CMK (cell line): ENCODE data around the gene KLHL28.
"Not testable (repeated sequence)": the region's sequence is repeated elsewhere in the genome, so short reads cannot be mapped to it uniquely, and the experiment has no call there.

Experiments used
- DNase-seq: peaks from one replicate; pipeline ENCODE4 v3.0.0-alpha.2; 2010; ENCODE audit warnings: low read depth

KLHL28 gene

GRCh38 chr14:44896275-44897040 is 65.3 kb downstream of the KLHL28 start:
- no peak for DNase-seq

GRCh38 chr14:44895716-44896115 is 66.0 kb downstream of the KLHL28 start:
- DNase-seq: no peak

GRCh38 chr14:44893535-44893934 is 68.2 kb downstream of the KLHL28 start:
- no peak for DNase-seq

GRCh38 chr14:44891726-44892372 is 69.9 kb downstream of the KLHL28 start:
- DNase-seq: not testable (repeated sequence)

GRCh38 chr14:44889595-44890471 is 71.9 kb downstream of the KLHL28 start:
- no peak for DNase-seq

GRCh38 chr14:44887596-44887955 is 74.2 kb downstream of the KLHL28 start:
- DNase-seq: no peak

- no peak for DNase-seq
Measured at GRCh38 chr14:44886860-44887595, 74.7 kb downstream of the KLHL28 start.

- DNase-seq: no peak
Measured at GRCh38 chr14:44880791-44881190, 81.0 kb downstream of the KLHL28 start.
